Umbilical cord (tissue), 2 donors: ENCODE measurements around the gene PNPLA1. TPM values are rescaled to one million over a fixed set of nuclear protein-coding genes. Genes with fewer than 3 reads are reported as not detected.

Source experiments
- DNase-seq: peaks from one replicate; pipeline ENCODE4 v3.0.0-alpha.2; 2015; ENCODE audit warnings: low spot score
- total RNA-seq: library from RNA; depleted of rRNA; stranded (reverse); fragments of >200 nt; gene quantifications from one replicate; pipeline ENCODE4 v1.2.3, GENCODE V29; 2014; ENCODE audit warnings: low replicate concordance; ENCODE audit not compliant: insufficient read depth

Gene PNPLA1
- total RNA-seq, 1 donor from 2014 or later = 1.4 TPM

DNA sequence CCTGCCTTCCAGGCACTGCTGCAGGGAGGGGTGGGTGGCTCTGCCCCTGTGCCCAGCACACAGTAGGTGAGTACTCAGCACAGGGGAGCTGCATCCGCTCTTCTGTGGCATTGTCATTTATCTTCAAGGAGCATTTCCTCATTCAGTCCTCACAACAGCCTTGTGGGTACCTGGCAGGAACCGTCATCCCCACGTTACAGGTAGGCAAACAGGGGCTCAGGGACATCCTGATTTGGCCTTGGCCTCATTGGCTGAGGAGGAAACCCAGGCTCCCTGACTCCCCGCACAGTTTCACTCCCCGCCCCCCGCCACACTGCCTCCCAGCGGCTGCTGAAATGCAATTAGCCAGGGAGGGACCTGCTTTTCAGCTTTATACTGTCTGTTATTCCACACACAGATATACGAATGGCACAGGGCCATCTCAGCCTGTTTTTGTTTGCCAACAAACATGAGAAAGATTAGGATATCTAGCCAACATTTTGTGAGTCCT is 24.2 kb upstream of the PNPLA1 start:
- no peak for DNase-seq

DNA sequence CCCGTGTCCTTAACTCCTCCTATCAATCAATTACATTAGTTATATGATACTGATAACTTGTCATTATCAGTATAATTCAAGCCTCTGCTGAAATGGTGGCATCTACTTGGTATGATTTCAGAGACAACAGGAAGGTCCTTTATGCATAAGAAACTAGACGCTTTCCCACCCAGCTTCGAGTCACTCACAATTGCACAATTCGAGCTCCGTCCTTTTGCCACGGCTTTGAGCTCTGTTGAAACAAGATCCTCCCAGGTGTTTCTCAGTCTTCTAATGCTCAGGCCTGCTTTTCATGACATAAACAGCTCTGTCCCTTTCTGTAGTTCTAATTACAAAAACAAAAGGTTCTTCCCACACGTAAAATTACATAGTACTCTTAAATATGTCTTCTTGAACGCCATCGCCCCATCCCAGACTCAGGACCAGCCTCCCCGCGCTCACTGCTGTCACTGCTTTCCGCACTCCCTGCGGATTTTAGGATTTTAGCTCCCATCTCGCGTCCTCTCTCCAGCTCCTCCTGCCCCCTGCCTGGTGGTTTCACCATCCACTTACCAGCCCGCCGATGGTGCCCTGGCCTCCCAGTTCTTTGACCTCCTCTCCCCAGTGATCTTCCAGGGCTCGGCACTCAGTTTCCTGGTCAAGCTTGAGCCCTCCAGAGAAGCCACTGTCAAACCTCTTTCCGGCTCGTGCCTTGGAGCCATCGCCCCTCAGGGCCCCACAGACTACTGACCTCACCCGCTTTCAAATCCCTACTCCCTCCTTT is 23.2 kb upstream of the PNPLA1 start:
- no peak for DNase-seq

DNA sequence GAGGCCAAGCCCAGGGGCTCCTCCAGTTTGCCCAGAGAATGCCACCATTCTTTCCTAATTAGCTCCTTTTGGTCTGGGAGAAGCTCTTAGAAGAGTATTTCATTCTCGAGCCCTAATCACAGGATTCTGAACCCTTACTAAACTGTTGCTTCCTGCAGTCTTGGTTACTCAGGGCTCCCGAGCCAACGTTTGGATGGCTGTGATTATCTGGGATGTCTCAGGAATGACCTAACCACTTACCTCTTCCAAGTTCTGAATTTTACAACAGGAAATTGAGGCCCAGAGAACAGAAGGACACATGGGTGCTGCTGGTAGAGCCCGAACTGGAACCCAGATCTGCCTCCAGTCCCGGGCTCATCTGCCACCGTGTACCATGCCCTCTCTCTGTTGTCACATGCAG is 22.2 kb upstream of the PNPLA1 start:
- DNase-seq = peak; percentile 19

DNA sequence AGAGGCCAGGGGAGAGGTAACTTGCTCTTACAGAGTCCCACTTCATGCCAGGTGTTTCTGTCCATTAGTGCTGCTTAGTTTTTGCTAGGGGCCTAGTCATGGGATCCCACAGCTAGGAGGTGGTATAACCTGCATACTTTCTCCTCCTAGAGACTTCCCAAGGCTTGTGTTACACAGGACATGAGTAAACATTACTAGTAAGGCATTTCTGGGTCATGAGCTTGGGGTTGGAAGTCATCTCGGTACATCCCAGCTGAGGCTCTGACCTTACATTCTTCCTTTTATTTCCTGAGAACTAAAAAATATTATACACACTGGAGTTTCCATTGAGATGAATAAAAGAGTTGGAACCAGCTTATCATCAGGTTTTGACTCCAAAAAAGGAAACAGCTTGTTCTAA is 20.9 kb upstream of the PNPLA1 start:
- DNase-seq = no peak

DNA sequence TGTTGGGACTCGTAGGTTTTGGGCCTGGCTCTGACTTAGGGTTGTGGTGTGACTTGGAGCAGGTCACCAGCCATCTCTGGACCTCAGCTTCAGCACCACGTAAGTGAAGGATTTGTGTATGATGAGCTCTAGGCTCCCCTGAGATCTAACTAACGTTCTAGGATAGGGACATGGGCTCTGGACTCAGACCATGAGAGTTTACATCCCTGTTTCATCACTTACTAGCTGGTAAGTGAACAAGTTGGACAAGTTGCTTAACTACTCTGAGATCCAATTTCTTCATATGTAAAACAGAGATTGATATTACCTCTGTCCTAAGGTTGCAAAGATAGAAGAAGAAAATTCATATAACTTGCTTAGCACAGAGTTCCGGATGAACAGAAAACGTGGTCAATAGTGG is 20.3 kb upstream of the PNPLA1 start:
- no peak for DNase-seq

DNA sequence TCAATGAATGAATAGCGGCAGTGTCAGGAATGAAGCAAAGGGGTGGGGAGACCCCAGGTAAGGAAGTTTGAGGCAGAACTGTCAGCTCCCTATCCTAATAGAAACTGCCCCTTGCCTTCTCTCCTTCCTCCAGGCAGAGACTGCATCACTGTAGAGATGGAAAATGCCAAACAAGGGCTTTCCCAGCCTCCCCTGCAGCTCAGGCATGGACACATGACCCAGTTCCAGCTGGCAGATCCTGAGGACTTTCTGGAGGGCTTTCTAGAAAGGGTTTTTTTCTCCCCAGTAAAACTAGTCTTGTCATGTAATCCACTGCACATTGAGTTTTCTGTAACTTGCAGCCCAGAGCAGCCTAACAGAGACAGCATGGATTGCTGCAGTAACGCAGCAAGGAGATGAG is 17.9 kb upstream of the PNPLA1 start:
- peak; percentile 12 for DNase-seq

DNA sequence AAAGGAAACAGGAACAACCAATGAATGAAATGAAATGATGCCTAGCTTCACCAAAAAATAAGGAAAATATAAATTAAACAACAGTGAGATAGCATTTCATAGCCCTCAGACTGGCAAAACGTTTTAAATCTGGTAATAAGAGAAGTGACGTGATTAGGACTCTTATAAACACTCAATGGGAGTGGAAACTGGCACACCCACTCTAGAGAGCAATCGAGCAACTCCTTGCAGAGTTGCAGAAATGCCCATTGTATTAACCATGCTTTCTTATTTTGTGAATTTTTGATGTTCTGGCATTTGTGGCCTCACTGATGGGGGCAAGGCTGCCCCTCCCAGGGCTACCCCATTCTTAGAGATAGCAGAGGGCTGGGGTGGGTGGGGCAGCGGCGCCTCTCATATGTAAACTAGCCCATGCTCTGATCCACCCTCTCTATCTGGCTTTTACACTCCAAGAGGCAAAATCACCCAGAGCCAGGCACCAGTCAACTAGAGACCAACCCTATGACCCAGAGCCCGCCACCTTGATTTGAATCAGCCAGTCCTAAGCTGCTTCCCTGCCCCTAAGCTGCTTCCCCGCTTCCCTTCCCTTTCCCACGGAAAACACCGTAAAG is 6.4 kb upstream of the PNPLA1 start:
- DNase-seq = no peak

DNA sequence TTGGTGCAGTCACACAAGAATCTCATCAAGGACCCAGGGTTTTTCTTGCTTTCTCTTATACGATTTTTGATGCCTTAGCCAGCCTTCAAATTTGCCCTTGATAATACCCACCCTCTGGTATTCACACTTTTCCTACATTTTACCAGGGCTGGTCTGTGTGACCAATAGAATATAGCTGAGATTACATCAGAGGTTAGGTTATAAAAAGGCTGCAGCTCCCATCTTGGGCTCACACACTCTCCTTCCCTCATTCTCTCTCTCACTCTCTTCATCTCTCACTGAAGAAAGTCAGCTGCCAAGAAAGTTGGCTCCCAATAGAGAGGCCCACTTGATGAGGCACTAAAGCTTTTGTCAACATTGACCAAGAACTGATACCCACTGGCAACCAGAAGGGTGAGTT is 4.1 kb upstream of the PNPLA1 start:
- no peak for DNase-seq

DNA sequence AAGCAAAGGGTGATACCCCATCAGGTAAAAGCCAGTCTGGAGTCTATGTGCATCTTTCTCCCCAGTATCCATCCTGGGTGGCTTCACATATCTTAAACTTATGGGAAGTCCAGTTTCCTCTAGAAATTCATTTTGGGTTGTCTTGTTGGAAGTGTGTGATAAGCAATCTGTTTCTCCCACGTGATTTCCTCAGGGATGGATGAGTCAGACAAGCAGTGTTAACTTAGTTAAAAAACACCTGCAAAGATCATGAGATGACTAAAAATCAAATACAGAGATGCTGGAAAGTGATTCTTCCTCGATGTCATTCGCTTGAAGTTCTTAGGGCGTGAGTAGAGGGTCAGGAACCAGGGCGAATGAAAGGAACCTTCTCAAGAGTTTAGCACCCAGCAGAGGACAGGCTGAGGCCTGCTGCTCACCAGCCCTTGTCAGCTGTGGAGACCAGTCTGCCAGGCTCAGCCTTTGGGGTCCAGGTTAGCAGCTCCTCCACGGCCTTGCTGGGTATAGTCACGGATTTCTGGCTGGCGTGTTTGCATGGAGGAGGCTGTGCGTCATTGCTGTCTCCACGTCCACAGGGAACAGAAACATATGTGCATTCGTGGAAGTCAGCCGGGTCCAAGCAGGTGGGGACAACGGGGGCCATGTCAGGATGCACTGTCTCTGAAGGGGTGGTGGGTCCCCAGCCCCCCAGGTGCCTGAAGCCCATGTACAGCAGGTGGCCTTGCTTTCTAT is 2.8 kb upstream of the PNPLA1 start:
- DNase-seq = no peak

DNA sequence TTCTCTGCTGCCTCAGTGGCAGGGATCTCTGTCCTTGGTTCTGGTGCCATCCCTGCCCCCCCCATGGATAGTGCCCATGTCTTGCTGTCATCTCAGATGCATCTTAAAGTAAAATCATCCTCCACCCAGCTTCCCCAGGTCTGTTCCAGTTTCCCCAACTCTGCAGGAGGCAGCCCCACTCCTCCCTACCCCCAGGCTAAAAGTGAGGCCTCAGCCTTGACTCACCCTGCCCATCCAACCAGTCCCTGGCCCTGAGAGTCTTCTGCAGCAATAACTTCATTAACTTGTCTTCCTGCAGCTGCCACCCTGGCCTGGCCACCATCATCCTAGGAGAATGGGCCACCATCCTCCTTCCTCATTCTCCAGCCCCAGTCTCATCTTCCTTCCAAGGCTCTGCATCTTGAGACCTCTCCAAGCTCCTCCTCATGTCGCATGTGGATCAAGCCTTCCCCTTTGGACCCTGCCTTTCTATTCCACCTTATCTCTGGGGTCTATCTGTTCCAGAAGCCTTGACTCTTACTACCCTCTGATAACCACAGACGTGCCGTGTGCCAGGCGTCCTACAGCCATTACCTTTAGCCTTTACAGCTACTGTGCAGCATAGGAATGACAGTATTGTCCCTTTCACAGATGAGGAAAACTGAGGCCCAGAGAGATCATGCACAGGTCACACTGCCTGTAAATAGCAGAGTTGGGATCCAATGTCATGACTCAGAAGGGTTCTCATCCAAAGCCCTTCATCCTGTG is 2.0 kb upstream of the PNPLA1 start:
- DNase-seq = no peak

DNA sequence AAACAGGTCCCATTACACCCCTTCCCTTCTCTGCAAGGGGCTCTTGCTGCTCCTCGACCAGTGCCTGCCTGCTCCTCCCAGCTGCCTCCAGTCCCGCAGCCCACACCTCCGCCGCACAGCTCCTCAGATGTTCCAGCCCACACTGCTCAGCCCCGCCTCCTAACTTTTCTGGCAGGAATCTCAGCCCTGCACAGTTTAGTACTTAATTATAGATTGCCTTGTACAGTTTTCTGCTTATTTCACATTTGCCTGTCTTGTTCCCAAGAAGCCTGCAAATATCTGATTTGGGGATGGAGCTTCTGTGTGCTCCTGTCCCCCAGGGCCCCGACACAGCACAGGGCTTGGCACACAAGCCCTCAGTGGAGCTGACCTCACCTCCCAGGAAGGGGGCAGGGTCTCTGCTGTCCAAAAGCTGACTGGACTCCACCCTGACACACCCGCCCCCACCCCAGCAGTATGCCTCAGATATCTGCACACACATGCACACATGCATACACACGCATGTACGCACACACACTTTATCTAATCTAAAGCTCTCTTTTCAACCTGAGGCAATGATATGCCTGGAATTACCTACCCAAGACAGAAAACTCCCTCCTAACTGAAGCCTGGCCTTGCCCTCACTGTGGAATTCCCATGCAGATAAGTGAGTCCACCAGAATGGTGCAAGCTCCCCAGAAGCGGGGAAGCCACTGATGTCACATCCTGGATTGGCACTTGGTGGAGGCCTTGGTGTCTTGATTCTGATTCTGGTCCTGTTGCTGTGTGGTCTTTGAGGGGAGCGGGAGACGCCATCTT is 1.2 kb upstream of the PNPLA1 start:
- DNase-seq = peak; percentile 50

DNA sequence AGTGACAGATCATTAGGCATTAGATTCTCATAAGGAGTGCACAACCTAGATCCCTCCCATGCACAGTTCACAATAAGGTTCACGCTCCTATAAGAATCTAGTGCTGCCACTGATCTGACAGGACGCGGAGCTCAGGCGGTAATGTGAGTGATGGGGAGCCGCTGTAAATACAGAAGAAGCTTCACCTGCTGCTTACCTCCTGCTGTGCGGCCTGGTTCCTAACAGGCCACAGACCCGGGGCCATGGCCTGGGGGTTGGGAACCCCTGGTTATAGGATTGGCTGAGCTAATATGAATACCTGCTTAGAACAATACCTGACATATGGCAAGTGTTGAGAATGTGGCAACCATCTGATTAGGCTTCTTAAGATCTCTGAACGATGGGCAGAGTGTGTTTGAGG is 2.4 kb downstream of the PNPLA1 start:
- DNase-seq = no peak

DNA sequence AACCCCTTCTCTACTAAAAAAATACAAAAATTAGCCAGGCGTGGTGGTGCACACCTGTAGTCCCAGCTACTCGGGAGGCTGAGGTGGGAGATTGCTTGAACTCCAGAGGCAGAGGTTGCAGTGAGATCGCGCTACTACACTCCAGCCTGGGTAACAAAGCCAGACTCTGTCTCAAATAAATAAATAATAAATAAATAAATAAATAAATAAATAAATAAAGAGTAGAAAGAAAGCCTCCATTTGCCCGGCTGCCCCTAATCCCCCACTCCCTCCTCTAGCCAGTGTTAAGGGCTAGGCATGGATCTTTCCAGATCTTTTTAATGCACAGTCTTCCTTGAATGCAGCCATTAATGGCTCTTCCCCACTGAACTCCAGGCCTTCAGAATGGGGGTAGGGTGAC is 3.2 kb downstream of the PNPLA1 start:
- DNase-seq = no peak

DNA sequence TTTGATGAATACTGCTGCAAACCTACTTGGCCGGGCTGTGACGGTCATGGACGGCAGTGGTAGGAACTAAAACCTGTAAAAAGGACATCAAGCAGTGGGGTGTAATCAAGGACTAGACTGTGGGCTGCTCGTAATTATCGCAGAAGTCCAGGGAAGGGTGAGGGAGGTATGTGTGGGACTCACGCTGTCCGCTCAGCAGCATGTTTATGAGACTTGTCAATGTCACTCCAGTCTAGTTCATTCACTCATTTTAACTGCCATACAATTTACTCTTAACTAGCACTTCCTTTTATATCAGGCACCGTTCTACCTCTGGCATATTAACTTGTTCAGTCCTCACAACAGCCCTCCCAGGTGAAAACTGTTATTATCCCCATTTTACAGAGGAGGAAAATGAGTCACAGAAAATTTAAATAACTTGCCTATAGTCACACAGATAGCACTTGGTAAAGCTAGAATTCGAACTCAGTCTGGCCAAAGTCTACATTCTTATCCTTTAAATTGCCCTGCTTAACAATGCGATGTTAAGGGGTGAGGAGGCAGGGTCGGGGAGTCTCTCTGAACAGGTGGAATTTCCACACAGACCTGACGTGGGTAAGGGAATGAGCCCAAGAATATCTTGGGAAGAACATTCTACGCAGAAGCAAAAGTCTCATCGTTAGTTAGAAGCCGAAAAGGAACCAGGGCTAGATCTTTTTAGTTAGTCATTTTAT is 4.1 kb downstream of the PNPLA1 start:
- no peak for DNase-seq

DNA sequence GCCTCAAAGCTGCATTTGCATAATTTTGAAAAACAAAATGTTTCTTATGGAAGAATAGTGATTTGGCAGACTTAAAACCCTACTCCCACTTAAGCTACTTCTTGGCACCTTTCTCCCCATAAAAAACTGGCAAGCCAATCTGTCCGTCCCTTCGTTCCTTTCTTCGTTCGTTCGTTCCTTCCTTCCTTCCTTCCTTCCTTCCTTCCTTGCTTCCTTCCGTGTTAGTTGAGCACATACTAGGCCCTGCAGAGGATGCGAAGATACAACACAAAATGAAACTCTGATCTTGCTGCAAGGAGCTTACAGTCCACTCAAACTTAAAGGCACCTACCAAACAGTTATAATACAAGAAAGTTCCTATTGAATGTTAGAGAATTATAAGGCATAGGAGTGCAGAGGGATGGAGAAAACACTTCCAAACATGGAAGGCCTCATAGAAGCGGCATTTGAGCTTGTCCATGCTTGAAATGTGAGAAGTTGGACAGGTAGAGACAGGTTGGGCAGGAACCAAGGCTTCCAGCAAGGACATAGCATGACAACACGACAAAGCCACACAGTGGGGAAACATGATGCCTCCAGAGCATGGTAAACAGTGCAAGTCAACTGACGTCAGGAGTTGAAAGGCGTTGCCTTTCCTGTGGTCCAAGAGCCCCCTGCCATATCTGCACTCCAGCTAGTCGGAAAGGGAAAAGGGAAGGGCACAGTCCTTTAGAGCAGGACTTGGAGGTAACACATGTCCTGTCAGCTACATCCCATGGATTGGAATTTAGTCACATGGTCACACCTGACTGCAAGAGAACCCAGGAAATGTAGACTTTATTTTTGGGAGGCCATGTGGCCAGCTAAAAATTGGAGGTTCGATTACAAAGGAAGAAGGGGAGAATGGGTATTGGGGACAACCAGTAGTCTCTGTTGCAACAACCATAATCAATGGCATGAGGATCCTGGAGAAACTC is 7.0 kb downstream of the PNPLA1 start:
- DNase-seq = no peak

DNA sequence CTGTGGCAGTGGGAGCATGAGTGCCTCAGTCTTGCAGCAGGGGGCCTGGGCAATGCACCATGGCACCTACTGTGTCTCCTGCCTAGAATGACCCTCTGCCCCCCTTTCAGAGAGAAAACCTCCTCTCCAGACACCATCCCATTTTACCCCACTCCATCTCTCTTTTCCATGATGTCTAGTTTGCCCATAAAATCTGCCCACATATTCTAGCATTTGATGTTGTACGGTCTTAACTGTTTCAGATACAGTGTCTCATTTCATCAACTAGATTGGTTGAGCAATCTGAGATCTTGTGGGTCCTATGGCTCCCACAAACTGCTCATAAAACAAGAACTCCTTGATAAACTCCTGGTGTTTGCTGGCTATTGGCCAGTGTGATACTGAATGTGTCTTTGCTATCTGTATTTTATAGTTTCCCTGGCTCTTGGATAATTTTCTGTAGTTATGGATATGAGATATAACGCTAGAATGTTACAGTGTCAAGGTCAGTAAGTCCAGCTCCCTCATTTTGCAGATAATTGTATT is 8.1 kb downstream of the PNPLA1 start:
- no peak for DNase-seq

DNA sequence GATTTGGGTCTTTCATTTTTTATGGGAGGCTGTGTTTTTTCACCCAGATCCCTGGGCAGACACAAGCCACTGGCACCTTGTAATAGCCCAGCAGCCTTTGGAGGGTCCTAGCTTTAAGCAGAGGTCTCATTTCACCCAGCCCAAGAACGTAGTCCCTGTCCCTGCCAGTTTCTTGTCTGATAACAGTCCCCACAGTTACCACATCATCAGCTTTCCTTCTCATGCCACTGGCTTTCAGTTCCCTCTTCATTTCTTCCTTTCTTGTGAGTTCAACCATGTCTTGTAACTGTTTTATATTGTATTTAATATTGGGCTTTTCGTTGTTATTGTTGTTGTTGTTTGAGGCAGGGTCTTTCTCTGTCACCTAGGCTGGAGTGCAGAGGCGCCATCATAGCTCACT is 10.6 kb downstream of the PNPLA1 start:
- no peak for DNase-seq

DNA sequence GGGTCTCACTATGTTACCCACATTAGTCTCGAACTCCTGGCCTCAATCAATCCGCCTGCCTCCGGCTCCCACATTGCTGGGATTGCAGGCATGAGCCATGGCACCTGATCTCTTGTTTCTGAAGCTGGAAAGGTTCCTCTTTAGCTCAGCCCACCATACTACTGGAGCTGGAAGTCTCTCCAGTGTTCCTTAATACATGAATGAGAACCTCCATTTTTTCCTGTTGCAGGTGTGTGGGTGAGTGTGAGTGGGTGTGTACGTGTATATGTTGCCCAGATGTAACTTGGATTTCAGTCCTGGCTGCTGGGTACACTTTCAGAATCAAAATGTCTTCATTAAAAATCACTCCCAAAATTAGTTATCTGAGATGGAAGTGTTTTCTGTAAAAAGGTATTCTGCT is 11.1 kb downstream of the PNPLA1 start:
- no peak for DNase-seq

DNA sequence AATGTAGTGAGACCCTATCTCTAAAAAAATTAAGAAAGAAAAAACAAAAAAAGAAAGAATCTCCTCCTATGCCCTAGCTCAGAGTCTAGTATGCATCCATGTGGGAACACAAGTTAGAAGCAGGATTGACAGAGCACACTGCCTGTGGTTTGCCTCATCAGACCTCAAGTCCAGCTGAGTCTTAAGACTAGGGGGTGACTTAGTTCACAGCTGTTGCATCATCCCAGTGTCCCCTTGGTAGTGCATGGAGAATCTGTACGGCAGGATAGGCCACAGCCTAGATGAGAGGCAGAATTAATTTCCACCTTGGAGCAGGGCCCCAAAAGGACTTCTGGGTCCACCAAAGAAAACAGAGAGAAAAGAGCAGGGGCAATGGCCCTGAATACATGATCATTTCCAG is 13.7 kb downstream of the PNPLA1 start:
- no peak for DNase-seq
